H1 (cell line): ENCODE measurements around the gene FAT2. TPM values are rescaled to one million over a fixed set of nuclear protein-coding genes. Genes with fewer than 3 reads are reported as not detected.

ENCODE experiments used
- ATF3 ChIP-seq: IDR thresholded peaks from 2 replicates; pipeline ENCODE4 v1.6.1; 2011; ENCODE audit warnings: low read depth, mild to moderate bottlenecking, low read length; ENCODE audit not compliant: insufficient read depth
- BCL11A ChIP-seq, 2 experiments: IDR thresholded peaks; one replicate each; pipeline ENCODE4 v1.6.1; 2011; ENCODE audit warnings: low read depth in 2 of 2, low read length in 2 of 2, mild to moderate bottlenecking in 2 of 2
- CBX8 ChIP-seq: fragments of 300-800, 300-1000 bp; sonication (generic); IDR thresholded peaks from 2 replicates; pipeline ENCODE4 v1.7.1; 2016; ENCODE audit warnings: low read depth, low read length, borderline replicate concordance
- CHD7 ChIP-seq: fragments of 300-600 bp; sonication (generic); IDR thresholded peaks from 2 replicates; pipeline ENCODE4 v1.7.1; 2012; ENCODE audit warnings: low read length, moderate library complexity, mild to moderate bottlenecking, inconsistent platforms; ENCODE audit not compliant: insufficient replicate concordance
- CTCF ChIP-seq, 3 experiments: IDR thresholded peaks; 1 replicate in 2 of 3; 2 replicates in 1 of 3; pipeline versions ENCODE4 v1.5.1 to v1.6.1; 2011; ENCODE audit warnings: low read length in 3 of 3, mild to moderate bottlenecking in 3 of 3, inconsistent platforms in 2 of 3, low read depth in 1 of 3, moderate library complexity in 1 of 3; ENCODE audit not compliant: insufficient read depth in 1 of 3; ENCODE audit errors: control extremely low read depth in 1 of 3
- SIN3A ChIP-seq, 2 experiments: IDR thresholded peaks in 1 of 2; conservative IDR thresholded peaks in 1 of 2; 2 replicates each; pipeline ENCODE4 v1.6.1; 2011 to 2012; ENCODE audit warnings: low read length in 2 of 2, improper control_type of control experiment in 1 of 2, low read depth in 1 of 2, mild to moderate bottlenecking in 1 of 2
- SIRT6 ChIP-seq: IDR thresholded peaks from one replicate; pipeline ENCODE4 v1.7.1; 2012; ENCODE audit warnings: low read length, inconsistent platforms
- SIX5 ChIP-seq: IDR thresholded peaks from 2 replicates; pipeline ENCODE4 v1.6.1; 2011; ENCODE audit warnings: mild to moderate bottlenecking, low read depth, low read length
- TAF1 ChIP-seq: IDR thresholded peaks from 2 replicates; pipeline ENCODE4 v1.6.1; 2011; ENCODE audit warnings: mild to moderate bottlenecking, low read depth, low read length
- polyA plus RNA-seq, 7 experiments: library from polyadenylated mRNA; depleted of rRNA in 3 of 7; stranded (reverse) in 5 of 7; unstranded in 2 of 7; fragments of >200 nt in 5 of 7; fragments of 200-250 nt in 2 of 7; gene quantifications; 1 replicate in 5 of 7; 2 replicates in 1 of 7; 4 replicates in 1 of 7; pipeline versions ENCODE4 v1.2.1 to v1.2.3, GENCODE V29; 2011 to 2013; ENCODE audit warnings: missing spikeins in 2 of 7, mixed read lengths in 2 of 7
- total RNA-seq: library from RNA; stranded (reverse); fragmentation: NEBNext Ultra II Directional; extraction: Animal tissue kit (Norgen Biotek cat#: 25700); gene quantifications from 2 replicates; pipeline ENCODE4 v1.2.1, GENCODE V29; 2021

The FAT2 gene
- total and polyA plus RNA-seq, 2 of the 8 experiments (the other 6 are each of a cell fraction or from before 2014, with no cell fraction given) = 0.12 to 0.30 TPM

GRCh38 chr5:151550146-151550545, 41.0 kb downstream of the FAT2 start (continued):
- no peak for TF ChIP-seq CHD7
- no peak for TF ChIP-seq ATF3
- no peak for TF ChIP-seq SIX5
- no peak for TF ChIP-seq TAF1
- TF ChIP-seq CBX8 = no peak
- no peak for TF ChIP-seq SIN3A (conservative IDR thresholded peaks at IDR 0.05 in 1 of 2, IDR thresholded peaks at IDR 0.05 in 1 of 2; ENCODE audit: low read depth in 1 of 2, low read length in 2 of 2)
- no peak for TF ChIP-seq SIRT6
- no peak for TF ChIP-seq CTCF (IDR thresholded peaks at IDR 0.05; ENCODE audit: control extremely low read depth in 1 of 3, insufficient read depth in 1 of 3, low read depth in 1 of 3, low read length in 3 of 3)
- TF ChIP-seq BCL11A (IDR thresholded peaks at IDR 0.05; ENCODE audit: low read depth in 2 of 2, low read length in 2 of 2) = no peak
